D721Med (cell line): ENCODE results near the gene MCM7.

Source experiments
- DNase-seq: peaks from one replicate; pipeline ENCODE4 v3.0.0; 2011; ENCODE audit warnings: low spot score; ENCODE audit not compliant: insufficient read length
- FAIRE-seq: peaks from 2 replicates; lab custom pipeline; 2011; peaks lifted over from hg19 to GRCh38; lab: Jason Lieb, UNC
- CTCF ChIP-seq: IDR thresholded peaks from 2 replicates; pipeline ENCODE4 v1.5.1; 2012; ENCODE audit warnings: mild to moderate bottlenecking, control low read depth; ENCODE audit not compliant: insufficient read depth; ENCODE audit errors: missing control alignments

The MCM7 gene

GRCh38 chr7:100100420-100101015, 679 bp downstream of the MCM7 start:
- no peak for TF ChIP-seq CTCF
- no peak for FAIRE-seq
- DNase-seq: peak; percentile 81

DNA sequence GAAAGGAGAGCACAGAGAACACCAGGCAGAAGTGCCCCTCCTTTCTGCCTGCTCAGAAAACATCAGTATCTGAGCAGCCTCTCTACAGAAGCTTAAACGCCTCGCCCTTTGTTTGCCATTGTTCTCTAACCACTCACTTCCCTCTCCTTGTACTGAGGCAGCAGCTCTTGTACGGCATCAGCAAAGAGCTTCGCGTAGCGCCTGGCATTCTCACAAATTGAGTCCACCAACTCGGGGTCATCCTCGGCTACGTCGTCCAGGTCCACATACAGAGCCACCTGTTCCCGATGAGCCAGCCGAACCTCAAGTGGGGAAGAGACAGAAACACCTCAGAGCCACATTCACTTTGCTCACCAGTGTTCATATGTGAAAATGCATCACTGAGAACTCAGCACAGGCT, 1.7 kb downstream of the MCM7 start:
- TF ChIP-seq CTCF: no peak
- no peak for DNase-seq
- FAIRE-seq: no peak

DNA sequence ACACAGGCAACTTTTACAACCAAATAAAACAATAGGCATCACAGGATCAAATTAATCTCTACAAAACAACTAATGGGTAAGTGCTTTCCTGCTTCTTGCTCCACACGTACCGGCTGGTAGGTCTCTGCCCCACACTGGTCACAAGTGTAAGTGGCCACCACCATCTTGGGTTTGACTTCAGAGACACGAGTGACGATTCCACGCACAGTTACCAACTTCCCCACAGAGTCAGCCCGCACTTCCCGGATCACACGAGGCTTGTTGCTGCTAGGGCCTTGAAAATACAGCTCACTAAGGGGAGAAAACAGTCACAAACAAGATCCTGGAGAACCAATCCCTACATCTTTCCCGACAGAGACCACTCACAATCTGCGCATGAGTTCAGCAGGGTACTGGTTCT, 2.3 kb downstream of the MCM7 start:
- FAIRE-seq (no peak), DNase-seq (no peak)
- no peak for TF ChIP-seq CTCF

- TF ChIP-seq CTCF: no peak
- DNase-seq (no peak), FAIRE-seq (no peak)
Measured at GRCh38 chr7:100095704-100096103, 5.5 kb downstream of the MCM7 start.

GRCh38 chr7:100095289-100095688, 5.9 kb downstream of the MCM7 start:
- FAIRE-seq: no peak

DNA sequence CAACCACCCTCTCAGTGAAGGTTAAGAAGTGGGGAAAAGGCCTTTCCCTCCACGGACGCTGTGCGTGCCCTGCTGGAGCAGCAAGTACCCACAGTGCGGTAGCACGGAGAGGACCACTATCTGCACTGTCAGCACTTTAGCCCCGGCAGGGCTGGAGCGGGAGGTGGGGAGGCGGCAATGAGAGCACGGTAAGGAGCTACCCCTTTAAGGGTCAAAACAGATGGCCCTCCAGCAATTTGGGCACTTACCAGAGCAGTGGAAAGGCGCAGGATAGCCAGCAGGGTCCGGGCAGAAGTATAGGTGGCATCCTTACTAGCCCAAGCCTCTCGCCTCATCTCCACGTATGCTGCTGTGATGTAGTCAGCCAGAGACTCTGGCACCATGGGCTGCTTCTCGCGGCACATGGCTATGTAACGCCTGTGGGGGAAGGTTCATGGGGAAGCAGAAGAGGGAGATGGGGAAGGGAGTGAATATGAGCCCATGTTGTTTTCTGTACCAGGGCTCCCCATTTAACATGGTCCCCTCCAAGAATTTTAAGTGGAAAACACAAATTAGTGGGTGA, 7.2 kb downstream of the MCM7 start:
- no peak for FAIRE-seq
- TF ChIP-seq CTCF: no peak
- DNase-seq: no peak

More at GRCh38 chr7:100095289-100095688, 5.9 kb downstream of the MCM7 start:
- no peak for TF ChIP-seq CTCF
- DNase-seq: no peak

GRCh38 chr7:100093498-100093897, 7.7 kb downstream of the MCM7 start:
- no peak for TF ChIP-seq CTCF
- DNase-seq (no peak), FAIRE-seq (no peak)
